ENCODE results near the gene SORL1-AS1.

GRCh38 chr11:121486054-121486453 lies 33.3 kb upstream of the SORL1-AS1 start:
- TF ChIP-seq PKNOX1 (IDR thresholded peaks at IDR 0.05) (no peak), FOXA1 (IDR thresholded peaks at IDR 0.05) (no peak), SP1 (IDR thresholded peaks at IDR 0.05) (no peak), SUZ12 (IDR thresholded peaks at IDR 0.05) (no peak), FOXM1 (IDR thresholded peaks at IDR 0.05; ENCODE audit: borderline replicate concordance) (no peak), ARNT (IDR thresholded peaks at IDR 0.05) (no peak), FOXK2 (IDR thresholded peaks at IDR 0.05) (no peak), NFRKB (IDR thresholded peaks at IDR 0.05) (no peak), ELF4 (IDR thresholded peaks at IDR 0.05) (no peak)
